GM21529 (cell line): Measurements from ENCODE around the gene TP53I11.

Source experiments
- ATAC-seq: cut with Tn5 transposase; IDR thresholded peaks from one replicate; pipeline ENCODE4 v1.9.1; 2021; ENCODE audit not compliant: unreplicated experiment

Gene TP53I11

DNA sequence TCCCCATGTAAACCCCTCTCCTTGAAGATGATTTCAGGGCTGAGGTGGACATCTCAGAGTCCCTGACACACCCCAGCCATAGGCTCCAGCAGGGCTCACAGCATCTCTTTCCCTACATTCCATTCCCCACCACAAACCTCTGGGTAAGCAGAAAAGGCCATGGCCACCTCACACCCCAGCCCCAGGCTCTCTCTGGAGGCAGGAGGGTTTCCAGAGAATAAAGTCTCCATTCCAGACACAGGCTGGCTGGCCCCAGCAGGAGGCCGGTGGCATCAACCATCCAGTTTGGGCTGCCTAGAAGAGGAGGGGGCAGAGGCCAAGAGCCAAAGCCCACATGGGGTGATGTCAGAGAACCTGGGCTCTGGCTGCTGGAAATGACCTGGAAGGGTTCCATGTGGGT, 61.4 kb downstream of the TP53I11 start:
- ATAC-seq, result no peak

DNA sequence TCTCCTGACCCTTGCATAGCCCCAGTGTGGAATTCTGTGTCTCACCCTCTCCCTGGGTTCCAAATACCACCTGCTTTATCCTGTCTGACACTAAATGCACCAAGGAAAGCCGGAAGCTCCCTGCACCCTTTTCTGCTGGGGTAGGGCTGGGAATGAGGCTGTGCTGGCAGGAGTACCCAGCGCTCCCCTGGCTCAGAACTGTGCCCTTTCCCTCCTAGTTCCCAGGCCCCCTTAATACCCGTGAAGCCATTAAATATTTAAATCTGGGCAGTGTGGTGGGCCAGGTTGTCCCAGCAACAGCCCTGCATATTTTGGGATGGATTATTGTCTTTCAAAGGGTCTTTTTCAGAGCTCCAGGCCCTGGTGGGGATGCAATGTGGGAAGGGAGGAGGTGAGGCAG, 63.0 kb downstream of the TP53I11 start:
- ATAC-seq, result no peak

DNA sequence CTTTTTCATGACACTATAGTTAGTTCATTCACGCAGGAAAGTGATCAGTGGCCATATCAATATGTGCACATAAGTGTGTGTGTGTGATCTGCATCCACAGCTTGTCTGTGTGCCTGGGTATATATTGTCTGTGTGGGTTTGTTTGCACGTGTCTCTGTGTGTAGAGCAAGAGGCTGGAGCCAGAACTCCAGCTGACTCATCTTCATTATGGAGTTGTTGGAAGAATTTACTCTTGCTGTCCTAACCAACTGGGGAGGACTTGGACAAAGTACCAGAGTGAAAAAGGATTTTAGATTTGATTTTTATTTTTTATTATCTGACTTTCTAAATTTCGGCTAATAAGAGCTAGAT, 63.9 kb downstream of the TP53I11 start:
- ATAC-seq, result no peak

DNA sequence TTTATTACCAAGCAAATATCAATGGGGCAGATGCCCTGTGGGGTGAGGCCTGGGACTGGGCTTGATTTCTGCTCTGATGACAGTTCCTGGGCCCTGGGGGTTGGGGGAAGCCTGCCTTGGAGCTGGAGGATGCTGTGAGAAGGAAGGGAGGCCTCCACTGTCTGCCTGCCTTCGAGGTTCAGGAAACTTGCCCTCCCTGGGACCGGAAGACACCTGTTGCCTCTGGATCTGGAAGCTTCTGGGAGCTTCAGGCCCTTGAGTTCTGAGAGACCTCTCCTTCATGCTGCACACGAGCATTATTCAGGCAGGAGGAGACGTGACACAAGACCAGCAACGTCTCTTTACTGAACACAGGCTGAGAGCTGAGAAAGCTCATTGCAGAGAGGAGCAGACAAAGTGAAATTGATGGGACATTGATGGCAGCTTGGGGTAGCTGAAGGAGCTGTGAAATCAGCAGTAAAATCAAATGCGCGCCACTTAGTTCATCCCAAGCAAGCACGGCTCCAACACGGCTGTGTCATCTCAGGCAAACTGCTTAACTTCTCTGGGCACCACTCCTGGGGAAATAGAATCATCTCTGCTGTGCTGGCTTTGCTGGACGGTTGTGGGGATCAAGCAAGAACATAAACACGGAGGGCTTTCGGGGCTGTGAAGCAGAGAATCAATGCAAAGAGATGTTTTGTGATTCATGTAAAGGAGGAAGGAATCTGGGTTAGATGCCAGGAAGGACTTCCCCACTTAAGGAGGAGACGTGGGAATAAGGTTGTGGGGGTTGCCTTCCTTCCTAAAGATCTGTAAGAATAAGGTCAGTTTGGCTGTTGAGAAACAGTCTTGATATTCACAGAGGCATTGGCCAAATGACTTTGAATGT, 64.5 kb downstream of the TP53I11 start:
- no peak for ATAC-seq

DNA sequence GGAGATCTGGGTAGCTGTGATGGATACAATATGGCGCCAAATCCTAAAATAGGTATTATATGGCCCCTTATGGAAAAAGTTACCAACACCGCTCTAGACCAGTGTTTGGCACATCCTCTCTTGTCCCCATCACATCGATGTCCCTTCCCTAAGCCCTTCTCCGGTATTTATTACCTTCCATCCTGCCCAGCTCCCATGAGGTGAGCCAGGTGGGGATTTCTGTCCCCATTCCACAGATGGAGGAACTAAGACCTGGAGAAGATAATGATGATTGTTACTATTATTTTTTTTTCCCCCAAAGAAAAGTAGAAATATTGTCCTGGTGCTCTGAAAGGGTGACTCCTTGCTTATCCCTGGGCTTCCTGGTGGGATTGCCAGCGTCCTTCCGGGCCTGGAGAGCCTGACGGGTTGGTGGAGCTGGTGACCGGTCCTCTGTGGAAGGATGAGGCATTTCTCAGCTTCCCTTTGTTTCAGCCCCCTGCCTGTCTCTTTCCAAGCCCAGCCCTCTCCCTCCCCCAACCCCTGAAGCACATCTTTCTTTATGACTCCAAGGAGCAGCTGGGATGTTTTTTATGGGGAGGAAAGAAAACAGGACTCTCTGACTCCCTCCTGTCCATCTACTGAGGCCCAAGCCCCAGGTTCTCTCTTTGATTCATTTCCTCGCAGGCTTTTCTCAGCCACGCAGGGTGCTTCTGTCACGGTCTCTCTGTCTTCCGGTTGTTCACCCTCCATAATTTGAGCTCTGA, 65.4 kb downstream of the TP53I11 start:
- ATAC-seq, result no peak

DNA sequence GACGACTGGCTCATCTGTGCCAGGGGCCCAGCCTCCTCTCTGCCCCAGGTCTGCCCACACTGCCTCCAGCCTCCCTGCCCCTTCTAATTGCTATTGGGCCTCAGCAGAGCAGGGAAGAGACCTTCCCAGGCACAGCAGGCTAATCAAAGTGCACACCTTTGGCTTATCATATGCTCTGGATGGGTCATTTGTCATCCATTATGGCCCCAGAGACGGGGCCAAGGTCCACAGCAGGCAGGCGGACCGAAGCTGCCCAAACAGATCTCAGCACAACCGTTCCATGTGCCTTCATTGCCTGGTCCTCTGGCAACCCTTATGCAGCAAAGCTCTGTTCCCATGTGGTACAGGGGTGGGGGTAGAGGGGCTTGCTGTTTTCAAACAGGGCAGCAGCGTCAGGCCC, 66.6 kb downstream of the TP53I11 start:
- no peak for ATAC-seq

DNA sequence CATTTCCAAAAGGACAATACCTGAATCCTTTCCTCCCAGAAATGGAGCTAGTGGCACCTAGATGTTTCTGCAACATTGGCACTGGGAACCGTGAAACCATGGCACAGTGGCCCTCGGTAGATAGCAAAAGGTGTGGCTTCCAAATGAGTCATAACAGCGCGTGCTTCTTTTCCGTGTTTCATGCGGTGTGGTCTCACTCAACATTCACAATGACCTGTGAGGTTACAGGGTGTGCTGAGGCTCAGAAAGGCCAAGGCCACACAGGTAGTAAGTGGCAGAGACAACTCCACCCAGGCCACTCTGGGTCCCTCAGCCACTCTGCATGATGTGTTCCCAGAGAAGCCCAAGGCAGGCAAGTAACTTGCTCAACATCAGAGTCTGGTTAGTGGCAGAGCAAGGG, 67.4 kb downstream of the TP53I11 start:
- ATAC-seq, result no peak
